H1 (cell line): Measurements from ENCODE around the gene ENAH. TPM values are rescaled to one million over a fixed set of nuclear protein-coding genes. Genes with fewer than 3 reads are reported as not detected.

Source experiments
- CTCF ChIA-PET: fragments of 300-600 bp; sonication (Branson Sonifier 250); formaldehyde crosslinking; loops from one replicate; lab custom pipeline; 2021; ENCODE audit not compliant: partially characterized antibody; lab: Charles Lee
- POLR2A ChIA-PET: fragments of 300-600 bp; sonication (Branson Sonifier 250); formaldehyde crosslinking; loops from one replicate; lab custom pipeline; 2021; ENCODE audit warnings: inconsistent platforms; ENCODE audit not compliant: partially characterized antibody; lab: Charles Lee
- DNase-seq, 2 experiments: peaks; one replicate each; pipeline versions ENCODE4 v3.0.0 to v3.0.0-alpha.2; 2010 to 2022; ENCODE audit warnings: low spot score in 2 of 2, low read depth in 1 of 2, mixed read lengths in 1 of 2
- FAIRE-seq: peaks from 2 replicates; lab custom pipeline; 2011; peaks lifted over from hg19 to GRCh38; lab: Jason Lieb, UNC
- H2AFZ ChIP-seq: 2 replicates; pipeline ENCODE4 v1.8.1; 2012; ENCODE audit warnings: low read length, inconsistent platforms
- H2AK5ac ChIP-seq: 2 replicates; pipeline ENCODE4 v1.6.1; 2013; ENCODE audit warnings: low read depth, low read length
- H2BK120ac ChIP-seq: replicated peaks from 2 replicates; pipeline ENCODE3; 2013; ENCODE audit warnings: low read depth, low read length, inconsistent platforms
- H2BK12ac ChIP-seq: 2 replicates; pipeline ENCODE4 v1.6.1; 2013; ENCODE audit warnings: low read depth, low read length
- H2BK15ac ChIP-seq: 2 replicates; pipeline ENCODE4 v1.6.1; 2013; ENCODE audit warnings: low read length
- H2BK20ac ChIP-seq: 2 replicates; pipeline ENCODE4 v1.6.1; 2013; ENCODE audit warnings: low read length
- H2BK5ac ChIP-seq: 2 replicates; pipeline ENCODE4 v1.6.1; 2013; ENCODE audit warnings: low read depth, low read length
- H3K14ac ChIP-seq: 2 replicates; pipeline ENCODE4 v1.6.1; 2013; ENCODE audit warnings: inconsistent platforms; ENCODE audit not compliant: insufficient read length
- H3K18ac ChIP-seq: 2 replicates; pipeline ENCODE4 v1.6.1; 2013; ENCODE audit warnings: low read length; ENCODE audit errors: extremely low read depth
- H3K23ac ChIP-seq: 2 replicates; pipeline ENCODE4 v1.6.1; 2013; ENCODE audit warnings: inconsistent platforms; ENCODE audit not compliant: insufficient read length
- H3K23me2 ChIP-seq: 2 replicates; pipeline ENCODE4 v1.6.1; 2013; ENCODE audit warnings: low read depth, low read length
- H3K27ac ChIP-seq: 2 replicates; pipeline ENCODE4 v1.6.1; 2011; ENCODE audit warnings: low read depth, low read length, inconsistent platforms
- H3K27me3 ChIP-seq, 4 experiments: replicated peaks in 1 of 4; 1 replicate in 1 of 4; 2 replicates in 3 of 4; pipeline versions ENCODE4 v1.6.1 to v1.8.1; 2011 to 2013; ENCODE audit warnings: low read length in 3 of 4, mild to moderate bottlenecking in 3 of 4, inconsistent platforms in 2 of 4, mixed read lengths in 2 of 4, moderate library complexity in 1 of 4; ENCODE audit not compliant: control insufficient read depth in 3 of 4, insufficient read depth in 3 of 4; ENCODE audit errors: extremely low read depth in 1 of 4
- H3K36me3 ChIP-seq, 4 experiments: 2 replicates each; pipeline versions ENCODE4 v1.6.1 to v1.8.1; 2011 to 2013; ENCODE audit warnings: mild to moderate bottlenecking in 4 of 4, low read length in 3 of 4, moderate library complexity in 2 of 4, control low read depth in 1 of 4, inconsistent platforms in 1 of 4; ENCODE audit not compliant: insufficient read depth in 4 of 4, control insufficient read depth in 2 of 4
- H3K4ac ChIP-seq: replicated peaks from 2 replicates; pipeline ENCODE3; 2013; ENCODE audit warnings: low read length, low read depth, mixed read lengths, inconsistent platforms; ENCODE audit not compliant: insufficient read length
- H3K4me1 ChIP-seq, 4 experiments: replicated peaks in 1 of 4; 1 replicate in 1 of 4; 2 replicates in 3 of 4; pipeline versions ENCODE4 v1.6.1 to v1.8.1; 2011 to 2013; ENCODE audit warnings: low read length in 3 of 4, inconsistent platforms in 2 of 4, mixed read lengths in 1 of 4; ENCODE audit not compliant: insufficient read depth in 4 of 4, control insufficient read depth in 3 of 4
- H3K4me2 ChIP-seq, 2 experiments: 2 replicates each; pipeline versions ENCODE4 v1.6.1 to v1.8.1; 2011 to 2013; ENCODE audit warnings: low read depth in 2 of 2, low read length in 2 of 2, control low read depth in 1 of 2, inconsistent platforms in 1 of 2, mild to moderate bottlenecking in 1 of 2; ENCODE audit not compliant: insufficient read depth in 1 of 2
- H3K4me3 ChIP-seq, 4 experiments: fragments of 200-600, 300-600 bp in 1 of 4; sonication (generic), shearing (Covaris generic), sonication (Bioruptor Twin) in 1 of 4; 2 replicates each; pipeline versions ENCODE4 v1.5.1 to v1.8.1; 2011 to 2016; ENCODE audit warnings: low read length in 4 of 4, low read depth in 3 of 4, control low read depth in 2 of 4, inconsistent platforms in 2 of 4, mild to moderate bottlenecking in 2 of 4, mixed read lengths in 1 of 4, moderate library complexity in 1 of 4; ENCODE audit not compliant: insufficient read depth in 2 of 4; ENCODE audit errors: extremely low read depth in 1 of 4
- H3K56ac ChIP-seq: replicated peaks from 2 replicates; pipeline ENCODE3; 2013; ENCODE audit warnings: low read depth, mild to moderate bottlenecking, mixed read lengths, low read length, inconsistent platforms; ENCODE audit not compliant: insufficient read length
- H3K79me1 ChIP-seq: 2 replicates; pipeline ENCODE4 v1.6.1; 2013; ENCODE audit warnings: low read depth, low read length, control low read depth
- H3K79me2 ChIP-seq, 2 experiments: 2 replicates each; pipeline versions ENCODE4 v1.6.1 to v1.8.1; 2012 to 2013; ENCODE audit warnings: low read length in 2 of 2, mild to moderate bottlenecking in 2 of 2, inconsistent platforms in 1 of 2; ENCODE audit not compliant: insufficient read depth in 2 of 2, control insufficient read depth in 1 of 2
- H3K9ac ChIP-seq, 4 experiments: replicated peaks in 1 of 4; 1 replicate in 1 of 4; 2 replicates in 3 of 4; pipeline versions ENCODE4 v1.6.1 to v1.8.1; 2011 to 2013; ENCODE audit warnings: low read depth in 3 of 4, low read length in 3 of 4, control low read depth in 2 of 4, mild to moderate bottlenecking in 2 of 4, moderate library complexity in 2 of 4, inconsistent platforms in 1 of 4; ENCODE audit errors: extremely low read depth in 1 of 4
- H3K9me3 ChIP-seq, 2 experiments: 2 replicates each; pipeline versions ENCODE4 v1.6.1 to v1.8.1; 2012 to 2013; ENCODE audit warnings: mild to moderate bottlenecking in 2 of 2, moderate library complexity in 2 of 2, control low read depth in 1 of 2, inconsistent platforms in 1 of 2, low read depth in 1 of 2, low read length in 1 of 2, mixed read lengths in 1 of 2; ENCODE audit not compliant: insufficient read depth in 2 of 2
- H4K20me1 ChIP-seq, 2 experiments: replicated peaks in 1 of 2; 2 replicates each; pipeline versions ENCODE3 to v1.8.1; 2011 to 2013; ENCODE audit warnings: inconsistent platforms in 2 of 2, low read length in 2 of 2, mild to moderate bottlenecking in 1 of 2; ENCODE audit not compliant: insufficient read depth in 2 of 2, control insufficient read depth in 1 of 2
- H4K5ac ChIP-seq: 2 replicates; pipeline ENCODE4 v1.6.1; 2013; ENCODE audit warnings: low read length, low read depth, mixed read lengths, inconsistent platforms; ENCODE audit not compliant: insufficient read length
- H4K8ac ChIP-seq: 2 replicates; pipeline ENCODE4 v1.8.0; 2013; ENCODE audit warnings: mild to moderate bottlenecking, moderate library complexity, low read length, inconsistent platforms; ENCODE audit not compliant: insufficient read depth; ENCODE audit errors: extremely low read depth
- H4K91ac ChIP-seq: replicated peaks from 2 replicates; pipeline ENCODE3; 2013; ENCODE audit warnings: low read length, mixed read lengths, inconsistent platforms; ENCODE audit not compliant: insufficient read length
- CHD1 ChIP-seq: IDR thresholded peaks from 2 replicates; pipeline ENCODE4 v1.6.1; 2012; ENCODE audit warnings: low read depth, low read length, improper control_type of control experiment
- FOSL1 ChIP-seq: IDR thresholded peaks from 2 replicates; pipeline ENCODE4 v1.6.1; 2011; ENCODE audit warnings: mild to moderate bottlenecking, low read depth, low read length, moderate library complexity; ENCODE audit not compliant: insufficient read depth
- GTF2F1 ChIP-seq: IDR thresholded peaks from 2 replicates; pipeline ENCODE4 v1.6.1; 2012; ENCODE audit warnings: low read depth, low read length, improper control_type of control experiment, borderline replicate concordance
- JUN ChIP-seq: IDR thresholded peaks from 2 replicates; pipeline ENCODE4 v1.6.1; 2011; ENCODE audit warnings: low read depth, mild to moderate bottlenecking, improper control_type of control experiment, low read length
- MAFK ChIP-seq: IDR thresholded peaks from 2 replicates; pipeline ENCODE4 v1.6.1; 2012; ENCODE audit warnings: low read depth, mild to moderate bottlenecking, improper control_type of control experiment, low read length
- WGBS, 2 experiments: shearing (Covaris generic) in 1 of 2; methylation state at CpG; one replicate each; pipeline versions ENCODE4 v1.1.6 to v1.1.7; 2013 to 2015; ENCODE audit warnings: low lambda C conversion rate in 2 of 2, mixed read lengths in 2 of 2, inconsistent platforms in 1 of 2, low coverage in 1 of 2, missing lambda C conversion rate in 1 of 2; ENCODE audit not compliant: insufficient replicate concordance in 2 of 2, insufficient coverage in 1 of 2, insufficient read length in 1 of 2; ENCODE audit errors: extremely low coverage in 1 of 2, missing lambda C conversion rate in 1 of 2; 5-methylcytosine and 5-hydroxymethylcytosine counted together
- polyA plus RNA-seq, 7 experiments: library from polyadenylated mRNA; depleted of rRNA in 3 of 7; stranded (reverse) in 5 of 7; unstranded in 2 of 7; fragments of >200 nt in 5 of 7; fragments of 200-250 nt in 2 of 7; gene quantifications; 1 replicate in 5 of 7; 2 replicates in 1 of 7; 4 replicates in 1 of 7; pipeline versions ENCODE4 v1.2.1 to v1.2.3, GENCODE V29; 2011 to 2013; ENCODE audit warnings: missing spikeins in 2 of 7, mixed read lengths in 2 of 7
- total RNA-seq: library from RNA; stranded (reverse); fragmentation: NEBNext Ultra II Directional; extraction: Animal tissue kit (Norgen Biotek cat#: 25700); gene quantifications from 2 replicates; pipeline ENCODE4 v1.2.1, GENCODE V29; 2021

Gene ENAH
- total and polyA plus RNA-seq, 2 of the 8 experiments (the other 6 are each of a cell fraction or from before 2014, with no cell fraction given): 39.1 to 335 TPM

DNA sequence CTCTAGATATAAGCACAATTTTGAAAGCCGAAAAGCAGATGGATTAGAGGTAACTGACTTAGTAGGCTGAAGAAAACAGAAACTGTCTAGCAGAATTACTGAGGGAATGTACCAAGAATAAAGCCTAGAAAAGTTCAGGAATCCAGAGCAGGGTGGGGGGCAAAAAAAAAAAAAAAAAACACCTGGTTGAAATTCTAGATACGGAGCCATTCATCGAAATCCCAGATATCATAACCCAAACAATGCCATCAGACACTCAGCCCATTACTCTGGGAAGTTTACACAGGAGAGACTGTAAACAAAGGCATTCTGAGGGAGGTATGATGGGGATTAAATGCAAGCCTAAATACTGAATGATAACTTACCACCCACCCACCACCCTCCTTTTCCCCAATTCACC lies 45.6 kb downstream of the ENAH start:
- WGBS, 2 experiments: 84% methylated on average over 3 of the region's 3 CpGs; no CpG with 5 or more reads in 1 of the 2 experiments
- no peak overlapping the region for H3K4me3 ChIP-seq
- H3K79me2 ChIP-seq: peaks cover 55 to 100% of the 10 kb centered on the region in 2 experiments
- no peak for TF ChIP-seq MAFK
- TF ChIP-seq GTF2F1: no peak
- TF ChIP-seq FOSL1: no peak
- TF ChIP-seq JUN: no peak
- TF ChIP-seq CHD1: no peak
- no peak overlapping the region for H3K23ac ChIP-seq
- H2AK5ac ChIP-seq: no peak overlapping the region
- H2BK20ac ChIP-seq: no peak overlapping the region
- H3K9ac ChIP-seq: no peak overlapping the region
- no peak overlapping the region for H3K56ac ChIP-seq
- no peaks in the 10 kb centered on the region for H3K27me3 ChIP-seq
- H3K4me1 ChIP-seq: peaks cover 0 to 10% (median 5%) of the 10 kb centered on the region in 4 experiments; a peak in 3 of 7 replicates
- no peak overlapping the region for H2BK5ac ChIP-seq
- H4K20me1 ChIP-seq: peaks cover 17 to 27% of the 10 kb centered on the region in 2 experiments
- H4K91ac ChIP-seq: peak overlapping the region; percentile 9
- H3K14ac ChIP-seq: no peak overlapping the region
- POLR2A ChIA-PET: interaction anchor here (0.7 kb wide), 1 partner anchor 18 kb away, joined by 4 read pairs; no protein-coding TSS in a partner anchor
- H3K36me3 ChIP-seq: no peaks in the 10 kb centered on the region
- CTCF ChIA-PET: interaction anchor here (0.5 to 2.2 kb wide), 4 partner anchors 12 to 177 kb away, joined by 3 to 8 read pairs (median 5); no protein-coding TSS in a partner anchor
- H2BK15ac ChIP-seq: no peak overlapping the region
- no peak overlapping the region for H2BK12ac ChIP-seq
- no peak overlapping the region for H2BK120ac ChIP-seq
- H3K4me2 ChIP-seq: no peak overlapping the region
- H2AFZ ChIP-seq: no peak overlapping the region
- DNase-seq (no peak), FAIRE-seq (no peak)
- peaks cover 5% of the 10 kb centered on the region; the same call in 1 of the 2 replicates for H3K79me1 ChIP-seq
- no peaks in the 10 kb centered on the region for H3K9me3 ChIP-seq
- no peak overlapping the region for H3K27ac ChIP-seq
- H3K4ac ChIP-seq: no peak overlapping the region
- H4K5ac ChIP-seq: no peak overlapping the region
- H4K8ac ChIP-seq: no peak overlapping the region
- H3K18ac ChIP-seq: no peak overlapping the region
- H3K23me2 ChIP-seq: no peaks in the 10 kb centered on the region
